ENCODE results near the gene PTGR3.

PTGR3 gene

DNA sequence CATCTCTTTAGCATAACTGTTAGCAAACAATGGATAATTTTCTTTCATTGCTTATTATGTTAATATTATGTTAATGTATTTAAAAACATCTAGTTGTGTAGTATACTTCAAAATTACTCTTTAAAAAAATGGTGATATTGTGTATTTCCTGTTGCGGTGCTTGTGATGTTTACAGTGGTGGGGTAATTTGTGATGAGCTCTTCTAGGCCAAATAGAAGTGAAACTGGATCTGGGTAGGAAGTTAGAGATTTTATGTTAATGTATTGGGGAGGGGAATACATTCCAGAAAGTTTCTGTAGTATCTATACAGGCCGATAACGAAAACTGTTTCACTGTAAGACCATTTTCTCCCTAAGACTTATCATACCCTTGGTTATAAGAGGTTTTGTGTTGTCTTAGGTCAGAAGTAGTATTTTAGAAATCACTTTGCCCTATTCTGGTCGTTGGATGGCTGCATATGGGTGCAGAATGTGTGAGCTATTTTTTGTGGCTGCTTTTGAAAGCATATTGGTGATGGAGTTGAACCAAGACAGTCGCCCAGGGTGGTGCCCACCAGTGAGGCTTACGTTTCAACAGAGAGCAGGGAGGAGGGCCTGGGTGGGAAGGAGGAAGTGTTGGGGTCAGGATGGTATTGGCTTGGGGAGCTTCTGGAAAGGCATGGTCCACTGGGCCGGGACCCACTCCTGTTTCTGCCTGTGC is 7.4 kb upstream of the PTGR3 start:
- no peak overlapping the region for H3K4me3 ChIP-seq (ENCODE audit: control insufficient read depth, low read depth, low read length)
- DNase-seq (ENCODE audit: low read depth), result no peak
- TF ChIP-seq, protein P1, sequence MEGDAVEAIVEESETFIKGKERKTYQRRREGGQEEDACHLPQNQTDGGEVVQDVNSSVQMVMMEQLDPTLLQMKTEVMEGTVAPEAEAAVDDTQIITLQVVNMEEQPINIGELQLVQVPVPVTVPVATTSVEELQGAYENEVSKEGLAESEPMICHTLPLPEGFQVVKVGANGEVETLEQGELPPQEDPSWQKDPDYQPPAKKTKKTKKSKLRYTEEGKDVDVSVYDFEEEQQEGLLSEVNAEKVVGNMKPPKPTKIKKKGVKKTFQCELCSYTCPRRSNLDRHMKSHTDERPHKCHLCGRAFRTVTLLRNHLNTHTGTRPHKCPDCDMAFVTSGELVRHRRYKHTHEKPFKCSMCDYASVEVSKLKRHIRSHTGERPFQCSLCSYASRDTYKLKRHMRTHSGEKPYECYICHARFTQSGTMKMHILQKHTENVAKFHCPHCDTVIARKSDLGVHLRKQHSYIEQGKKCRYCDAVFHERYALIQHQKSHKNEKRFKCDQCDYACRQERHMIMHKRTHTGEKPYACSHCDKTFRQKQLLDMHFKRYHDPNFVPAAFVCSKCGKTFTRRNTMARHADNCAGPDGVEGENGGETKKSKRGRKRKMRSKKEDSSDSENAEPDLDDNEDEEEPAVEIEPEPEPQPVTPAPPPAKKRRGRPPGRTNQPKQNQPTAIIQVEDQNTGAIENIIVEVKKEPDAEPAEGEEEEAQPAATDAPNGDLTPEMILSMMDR (IDR thresholded peaks at IDR 0.05; ENCODE audit: control insufficient read depth, insufficient read depth, low read depth, low read length, missing control alignments), result no peak

DNA sequence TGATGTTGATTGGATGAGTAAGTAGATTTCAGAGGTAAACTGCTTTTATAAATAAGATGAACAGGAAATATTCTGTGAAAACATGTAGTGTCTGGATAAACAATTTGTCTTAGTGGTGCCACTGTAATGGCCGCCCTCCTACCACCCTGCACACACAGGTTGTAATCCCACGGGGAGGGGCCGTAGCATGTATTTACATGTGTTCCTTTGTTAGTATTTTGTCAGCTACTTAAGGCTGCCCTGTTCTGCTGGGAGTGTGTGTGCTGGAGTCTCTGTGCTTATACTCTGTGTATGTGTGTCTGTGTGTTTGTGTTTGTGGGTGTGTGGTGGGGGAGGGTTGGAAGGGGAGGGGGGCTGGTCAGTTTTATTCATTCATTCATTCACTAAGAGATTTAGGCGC is 6.7 kb upstream of the PTGR3 start:
- no peak for DNase-seq (ENCODE audit: low read depth)
- no peak overlapping the region for H3K4me3 ChIP-seq (ENCODE audit: control insufficient read depth, low read depth, low read length)
- TF ChIP-seq, protein P1 (IDR thresholded peaks at IDR 0.05; ENCODE audit: control insufficient read depth, insufficient read depth, low read depth, low read length, missing control alignments), result no peak

DNA sequence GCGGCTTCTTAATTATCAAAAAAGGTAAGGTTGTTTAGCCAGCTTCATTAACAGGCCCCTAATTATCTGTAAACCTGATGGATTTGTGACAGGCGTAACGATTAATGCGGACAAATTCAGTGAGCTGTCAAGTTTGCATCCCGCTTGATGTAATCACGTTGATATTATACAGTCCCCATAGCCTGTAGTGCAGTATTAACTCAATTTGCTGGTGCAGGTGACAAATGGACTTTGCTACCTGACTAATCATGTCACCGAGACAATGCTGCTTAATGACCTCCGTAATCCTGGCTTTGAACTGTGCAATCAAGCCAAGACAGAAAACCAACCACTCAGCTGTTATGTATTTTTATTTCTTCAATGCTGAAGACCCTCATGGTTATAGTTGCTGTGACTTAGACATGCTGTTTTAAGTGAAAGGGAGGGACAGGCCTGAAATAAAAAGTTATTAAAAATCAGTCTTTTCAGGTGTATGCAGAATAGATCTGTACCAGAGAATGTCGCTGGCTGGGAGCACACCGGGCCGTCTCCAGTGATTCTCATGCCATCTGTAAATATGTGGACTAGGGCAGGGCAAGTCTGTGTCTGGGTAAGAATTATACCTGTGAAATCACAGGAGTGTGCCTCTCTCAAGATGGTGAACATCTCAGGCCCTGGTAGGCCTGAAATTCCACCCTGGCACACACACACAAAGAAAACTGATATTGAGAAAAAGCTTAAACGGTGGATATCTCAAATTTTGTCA is 6.0 kb upstream of the PTGR3 start:
- no peak overlapping the region for H3K4me3 ChIP-seq (ENCODE audit: control insufficient read depth, low read depth, low read length)
- no peak for DNase-seq (ENCODE audit: low read depth)

DNA sequence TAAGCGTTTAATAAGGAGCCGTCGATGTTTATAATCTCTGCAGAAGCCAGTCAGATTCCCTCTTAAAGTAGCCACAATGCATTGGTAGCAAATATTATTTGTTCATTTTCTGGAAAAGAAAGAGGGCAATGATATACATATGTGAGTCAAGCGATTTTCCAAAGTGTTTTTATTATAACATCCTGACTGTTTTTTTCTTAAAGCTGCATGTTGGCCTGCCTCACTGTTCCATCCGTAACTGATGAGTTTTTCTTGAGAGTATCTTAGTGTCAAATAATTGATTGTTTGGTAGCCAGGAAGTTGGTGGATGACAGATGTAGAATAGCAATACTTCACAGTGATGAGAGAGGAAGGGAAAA is 5.4 kb upstream of the PTGR3 start:
- TF ChIP-seq, protein P1 (IDR thresholded peaks at IDR 0.05; ENCODE audit: control insufficient read depth, insufficient read depth, low read depth, low read length, missing control alignments), result no peak
- DNase-seq (ENCODE audit: low read depth), result no peak

More for the DNA sequence above, 6.0 kb upstream of the PTGR3 start:
- TF ChIP-seq, protein P1 (IDR thresholded peaks at IDR 0.05; ENCODE audit: control insufficient read depth, insufficient read depth, low read depth, low read length, missing control alignments), result no peak

DNA sequence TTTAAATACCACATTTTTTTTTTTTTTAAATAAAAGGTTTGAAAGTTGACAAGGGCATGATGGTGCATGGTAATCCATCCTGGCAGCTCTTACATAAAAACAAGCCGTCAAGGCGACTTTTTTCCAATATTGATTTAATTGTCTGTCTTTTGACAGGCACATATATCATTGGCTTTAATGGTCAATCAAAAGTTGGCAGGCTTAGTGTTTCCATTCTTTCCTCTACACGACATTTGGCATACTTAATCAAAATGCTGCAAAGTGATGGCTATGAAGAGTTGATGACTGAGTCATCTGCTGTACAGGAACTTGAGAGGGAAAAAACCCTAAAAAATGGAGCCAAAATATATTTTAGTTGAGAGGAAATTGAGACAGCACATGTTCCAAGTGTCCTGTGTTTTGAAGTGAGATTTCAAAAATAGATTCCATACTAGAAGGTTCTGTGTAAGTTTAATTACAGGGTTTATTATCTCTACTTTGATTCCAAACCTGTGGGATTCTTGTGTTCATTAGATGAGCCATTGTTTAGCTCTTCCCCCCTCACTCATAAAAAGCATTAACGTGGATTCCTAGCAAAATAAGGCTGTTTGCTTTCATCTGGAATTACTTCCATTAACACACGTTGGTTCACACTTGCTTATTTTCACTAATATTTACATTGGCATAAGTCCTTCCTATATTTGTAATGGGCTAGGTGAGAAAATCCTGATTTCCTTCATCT is 4.8 kb upstream of the PTGR3 start:
- DNase-seq (ENCODE audit: low read depth), result peak; percentile 42

More for the DNA sequence above, 5.4 kb upstream of the PTGR3 start:
- no peak overlapping the region for H3K4me3 ChIP-seq (ENCODE audit: control insufficient read depth, low read depth, low read length)

DNA sequence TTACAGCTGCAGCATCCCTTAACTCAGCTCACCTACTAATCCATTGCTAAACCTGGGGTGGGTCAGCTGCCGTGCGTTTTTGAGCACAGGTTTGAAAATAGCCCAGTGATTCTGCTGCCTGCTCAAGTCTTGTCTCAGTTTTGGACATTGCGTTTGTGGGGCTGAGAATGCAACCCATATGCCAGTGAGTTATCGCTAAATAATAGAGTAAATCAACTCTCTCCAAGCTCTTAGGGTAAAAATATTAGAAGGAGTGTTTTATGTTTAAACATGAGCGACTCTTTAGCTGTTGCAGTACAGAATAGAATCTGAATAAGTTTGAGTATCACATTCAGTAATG is 3.8 kb upstream of the PTGR3 start:
- H3K4me3 ChIP-seq (ENCODE audit: control insufficient read depth, low read depth, low read length), result peak overlapping the region; percentile 74
- TF ChIP-seq, protein P1 (IDR thresholded peaks at IDR 0.05; ENCODE audit: control insufficient read depth, insufficient read depth, low read depth, low read length, missing control alignments), result no peak

More for the DNA sequence above, 4.8 kb upstream of the PTGR3 start:
- no peak overlapping the region for H3K4me3 ChIP-seq (ENCODE audit: control insufficient read depth, low read depth, low read length)
- TF ChIP-seq, protein P1 (IDR thresholded peaks at IDR 0.05; ENCODE audit: control insufficient read depth, insufficient read depth, low read depth, low read length, missing control alignments), result no peak

More for the DNA sequence above, 3.8 kb upstream of the PTGR3 start:
- DNase-seq (ENCODE audit: low read depth), result no peak

Measured in AG09309 (cell line).